Vagina (tissue), 2 donors: ENCODE data around the gene CTU2.

Source experiments
- CTCF ChIP-seq, 3 experiments: fragments of 450-650 bp in 2 of 3; fragments of 200-600 bp in 1 of 3; sonication (generic) in 1 of 3; IDR thresholded peaks; one replicate each; pipeline ENCODE4 v1.5.1; 2017 to 2019; ENCODE audit warnings: antibody characterized with exemption in 3 of 3, mild to moderate bottlenecking in 2 of 3, moderate library complexity in 2 of 3
- POLR2A ChIP-seq, 2 donors: fragments of 450-650 bp; IDR thresholded peaks; one replicate each; pipeline ENCODE4 v1.6.1; 2017; ENCODE audit warnings: antibody characterized with exemption in 2 of 2, mild to moderate bottlenecking in 2 of 2, moderate library complexity in 2 of 2

GRCh38 chr16:88697831-88698615, 8.3 kb upstream of the CTU2 start:
- TF ChIP-seq CTCF (IDR thresholded peaks at IDR 0.05) (no peak), POLR2A (IDR thresholded peaks at IDR 0.05) (no peak)
